ENCODE data around the gene ERC1.

DNA sequence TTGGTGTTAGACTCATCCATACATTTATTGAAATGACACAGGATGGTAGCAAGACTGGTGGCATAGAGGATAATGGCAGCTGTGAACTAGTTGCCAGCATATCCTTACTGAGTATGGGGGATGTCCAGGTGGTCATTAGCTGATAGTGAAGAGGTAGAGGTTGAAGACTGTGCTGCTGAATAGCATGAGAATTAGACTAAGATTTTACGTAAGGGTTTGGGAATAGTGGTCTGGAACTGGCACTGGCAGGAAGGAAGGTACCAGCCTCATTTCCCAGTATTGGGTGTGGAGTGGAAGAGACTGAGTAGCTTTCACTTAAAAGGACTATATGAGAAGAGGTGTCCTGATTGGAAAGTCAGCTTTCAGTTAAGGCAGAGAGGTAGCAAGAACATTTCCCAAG, 6.5 kb downstream of the ERC1 start:
- TF ChIP-seq, protein P1, sequence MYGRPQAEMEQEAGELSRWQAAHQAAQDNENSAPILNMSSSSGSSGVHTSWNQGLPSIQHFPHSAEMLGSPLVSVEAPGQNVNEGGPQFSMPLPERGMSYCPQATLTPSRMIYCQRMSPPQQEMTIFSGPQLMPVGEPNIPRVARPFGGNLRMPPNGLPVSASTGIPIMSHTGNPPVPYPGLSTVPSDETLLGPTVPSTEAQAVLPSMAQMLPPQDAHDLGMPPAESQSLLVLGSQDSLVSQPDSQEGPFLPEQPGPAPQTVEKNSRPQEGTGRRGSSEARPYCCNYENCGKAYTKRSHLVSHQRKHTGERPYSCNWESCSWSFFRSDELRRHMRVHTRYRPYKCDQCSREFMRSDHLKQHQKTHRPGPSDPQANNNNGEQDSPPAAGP (tag by site-specific recombination; IDR thresholded peaks at IDR 0.05): no peak
- TF ChIP-seq ZNF24 (tag by site-specific recombination; IDR thresholded peaks at IDR 0.05) (no peak), ZNF114 (tag by site-specific recombination; IDR thresholded peaks at IDR 0.05) (no peak), ZNF121 (tag by site-specific recombination; IDR thresholded peaks at IDR 0.05) (no peak), ZNF433 (tag by site-specific recombination; IDR thresholded peaks at IDR 0.05; ENCODE audit: low read depth) (no peak), ZNF768 (tag by site-specific recombination; IDR thresholded peaks at IDR 0.05) (no peak), SP2 (tag by site-specific recombination; IDR thresholded peaks at IDR 0.05) (no peak), ZNF394 (tag by site-specific recombination; IDR thresholded peaks at IDR 0.05; ENCODE audit: borderline replicate concordance) (no peak), MZF1 (tag by site-specific recombination; IDR thresholded peaks at IDR 0.05; ENCODE audit: borderline replicate concordance) (no peak), TCF7L2 (IDR thresholded peaks at IDR 0.05; ENCODE audit: borderline replicate concordance, low read depth, low read length) (no peak), ZBTB8A (tag by site-specific recombination; IDR thresholded peaks at IDR 0.05) (no peak)
- TF ChIP-seq, protein P2, sequence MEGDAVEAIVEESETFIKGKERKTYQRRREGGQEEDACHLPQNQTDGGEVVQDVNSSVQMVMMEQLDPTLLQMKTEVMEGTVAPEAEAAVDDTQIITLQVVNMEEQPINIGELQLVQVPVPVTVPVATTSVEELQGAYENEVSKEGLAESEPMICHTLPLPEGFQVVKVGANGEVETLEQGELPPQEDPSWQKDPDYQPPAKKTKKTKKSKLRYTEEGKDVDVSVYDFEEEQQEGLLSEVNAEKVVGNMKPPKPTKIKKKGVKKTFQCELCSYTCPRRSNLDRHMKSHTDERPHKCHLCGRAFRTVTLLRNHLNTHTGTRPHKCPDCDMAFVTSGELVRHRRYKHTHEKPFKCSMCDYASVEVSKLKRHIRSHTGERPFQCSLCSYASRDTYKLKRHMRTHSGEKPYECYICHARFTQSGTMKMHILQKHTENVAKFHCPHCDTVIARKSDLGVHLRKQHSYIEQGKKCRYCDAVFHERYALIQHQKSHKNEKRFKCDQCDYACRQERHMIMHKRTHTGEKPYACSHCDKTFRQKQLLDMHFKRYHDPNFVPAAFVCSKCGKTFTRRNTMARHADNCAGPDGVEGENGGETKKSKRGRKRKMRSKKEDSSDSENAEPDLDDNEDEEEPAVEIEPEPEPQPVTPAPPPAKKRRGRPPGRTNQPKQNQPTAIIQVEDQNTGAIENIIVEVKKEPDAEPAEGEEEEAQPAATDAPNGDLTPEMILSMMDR (tag by site-specific recombination; IDR thresholded peaks at IDR 0.05): no peak
- TF ChIP-seq, protein P3, sequence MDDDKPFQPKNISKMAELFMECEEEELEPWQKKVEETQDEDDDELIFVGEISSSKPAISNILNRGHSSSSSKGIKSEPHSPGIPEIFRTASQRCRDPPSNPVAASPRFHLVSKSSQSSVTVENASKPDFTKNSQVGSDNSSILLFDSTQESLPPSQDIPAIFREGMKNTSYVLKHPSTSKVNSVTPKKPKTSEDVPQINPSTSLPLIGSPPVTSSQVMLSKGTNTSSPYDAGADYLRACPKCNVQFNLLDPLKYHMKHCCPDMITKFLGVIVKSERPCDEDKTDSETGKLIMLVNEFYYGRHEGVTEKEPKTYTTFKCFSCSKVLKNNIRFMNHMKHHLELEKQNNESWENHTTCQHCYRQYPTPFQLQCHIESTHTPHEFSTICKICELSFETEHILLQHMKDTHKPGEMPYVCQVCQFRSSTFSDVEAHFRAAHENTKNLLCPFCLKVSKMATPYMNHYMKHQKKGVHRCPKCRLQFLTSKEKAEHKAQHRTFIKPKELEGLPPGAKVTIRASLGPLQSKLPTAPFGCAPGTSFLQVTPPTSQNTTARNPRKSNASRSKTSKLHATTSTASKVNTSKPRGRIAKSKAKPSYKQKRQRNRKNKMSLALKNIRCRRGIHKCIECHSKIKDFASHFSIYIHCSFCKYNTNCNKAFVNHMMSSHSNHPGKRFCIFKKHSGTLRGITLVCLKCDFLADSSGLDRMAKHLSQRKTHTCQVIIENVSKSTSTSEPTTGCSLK (tag by site-specific recombination; IDR thresholded peaks at IDR 0.05): no peak
- TF ChIP-seq, protein P4, sequence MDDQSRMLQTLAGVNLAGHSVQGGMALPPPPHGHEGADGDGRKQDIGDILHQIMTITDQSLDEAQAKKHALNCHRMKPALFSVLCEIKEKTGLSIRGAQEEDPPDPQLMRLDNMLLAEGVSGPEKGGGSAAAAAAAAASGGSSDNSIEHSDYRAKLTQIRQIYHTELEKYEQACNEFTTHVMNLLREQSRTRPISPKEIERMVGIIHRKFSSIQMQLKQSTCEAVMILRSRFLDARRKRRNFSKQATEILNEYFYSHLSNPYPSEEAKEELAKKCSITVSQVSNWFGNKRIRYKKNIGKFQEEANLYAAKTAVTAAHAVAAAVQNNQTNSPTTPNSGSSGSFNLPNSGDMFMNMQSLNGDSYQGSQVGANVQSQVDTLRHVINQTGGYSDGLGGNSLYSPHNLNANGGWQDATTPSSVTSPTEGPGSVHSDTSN (CRISPR knock-in tag; IDR thresholded peaks at IDR 0.05): no peak
